G401.6 (cell line): ENCODE data around the gene ZNF737.
"Not testable (repeated sequence)": the region's sequence is repeated elsewhere in the genome, so short reads cannot be mapped to it uniquely, and the experiment has no call there.

Experiments used
- FAIRE-seq: peaks from 2 replicates; lab custom pipeline; 2012; peaks lifted over from hg19 to GRCh38; lab: Jason Lieb, UNC

The ZNF737 gene

GRCh38 chr19:20565321-20566018 is at the start of gene ZNF737:
Gene ZNF737, minus strand, starts transcription at chr19:20565781. Its CDS starts 141 bp downstream, at chr19:20565640.
- no peak for FAIRE-seq

DNA sequence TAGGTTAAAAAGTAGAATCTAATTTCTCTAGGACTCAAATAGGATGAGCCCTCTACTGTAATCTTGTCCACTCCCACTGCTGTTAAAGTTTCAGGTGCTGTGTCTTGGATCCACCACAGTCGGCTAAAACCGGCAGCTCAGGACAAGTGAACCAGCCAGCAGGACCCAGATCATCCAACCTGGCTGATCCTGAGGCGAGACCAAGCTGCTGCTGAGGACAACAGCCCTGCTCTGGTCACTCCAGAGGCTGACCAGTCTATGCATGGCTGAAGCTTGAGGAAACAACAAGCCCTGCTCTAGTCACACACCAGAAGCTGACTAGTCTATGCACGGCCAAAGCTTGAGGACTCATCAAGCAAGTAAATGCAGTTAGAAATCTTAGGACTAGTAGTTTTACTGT is 49.4 kb upstream of the ZNF737 start:
- FAIRE-seq: not testable (repeated sequence)

DNA sequence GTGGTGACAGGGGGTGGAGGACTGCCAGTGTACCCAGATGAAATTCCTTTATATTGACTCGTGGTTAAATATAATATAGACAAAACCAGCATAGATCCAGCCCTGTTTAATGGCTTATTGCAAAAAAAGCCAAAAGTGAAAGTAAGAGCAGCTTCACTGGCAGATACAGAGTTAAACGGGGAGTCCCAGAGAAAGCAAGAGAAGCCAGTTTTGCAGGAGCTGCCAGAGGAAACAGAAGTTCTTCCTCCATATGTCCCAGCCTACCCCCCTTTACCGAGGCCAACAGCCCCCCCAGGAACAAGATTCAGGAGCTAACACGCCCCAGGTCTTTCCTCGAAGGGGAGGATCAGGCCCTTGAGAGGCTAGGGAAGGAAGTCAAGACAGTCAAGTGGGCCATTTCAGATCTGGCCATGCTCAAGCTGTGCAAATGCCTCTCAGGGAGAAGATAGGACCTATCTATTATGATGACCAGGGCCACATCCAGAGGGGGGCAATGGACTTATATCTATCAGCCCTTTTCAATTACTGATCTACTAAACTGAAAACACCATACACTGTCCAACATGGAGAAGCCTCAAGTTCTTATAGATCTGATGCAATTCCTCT is 47.2 kb upstream of the ZNF737 start:
- no peak for FAIRE-seq

DNA sequence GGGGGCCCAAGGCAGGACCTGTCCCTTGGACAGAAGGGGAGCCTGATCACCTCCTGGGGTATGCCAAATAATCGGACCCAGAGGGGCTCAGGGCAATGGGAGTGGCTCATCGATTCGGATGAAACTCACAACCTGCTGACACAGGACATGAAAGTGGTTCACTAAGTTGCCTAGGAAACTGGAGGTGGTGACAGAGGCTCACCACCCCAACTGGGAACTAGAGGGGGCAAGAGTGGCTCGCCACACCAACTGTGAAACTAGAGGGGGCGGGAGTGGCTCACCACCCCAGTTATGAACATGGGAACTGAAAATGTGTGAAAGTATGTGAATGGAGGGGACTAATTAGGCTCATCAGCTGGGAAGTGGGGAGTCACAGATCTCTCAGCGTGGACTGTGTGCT is 46.3 kb upstream of the ZNF737 start:
- FAIRE-seq: no peak

GRCh38 chr19:20607943-20608342 is 42.4 kb upstream of the ZNF737 start:
- FAIRE-seq: no peak

DNA sequence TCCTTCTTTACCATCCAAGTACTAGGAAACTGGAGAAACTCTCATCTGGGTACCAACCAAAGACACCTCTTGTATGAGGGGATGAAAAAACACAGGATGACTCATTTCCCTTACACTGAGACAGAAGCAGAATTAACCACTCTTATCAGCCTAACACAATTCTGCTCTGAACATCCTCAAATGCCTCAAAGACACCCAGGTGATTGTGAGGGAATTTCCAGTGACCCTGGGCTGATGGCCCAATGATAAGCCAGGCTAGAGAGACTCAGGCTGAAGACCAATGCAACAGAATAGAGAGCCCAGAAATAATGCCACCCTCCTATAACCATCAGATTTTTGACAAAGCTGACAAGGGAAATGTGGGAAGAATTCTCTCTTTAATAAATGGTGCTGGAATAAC is 7.0 kb downstream of the ZNF737 start:
- no peak for FAIRE-seq

- no peak for FAIRE-seq
These were observed 7.6 kb downstream of the ZNF737 start for GRCh38 chr19:20558011-20558410.

DNA sequence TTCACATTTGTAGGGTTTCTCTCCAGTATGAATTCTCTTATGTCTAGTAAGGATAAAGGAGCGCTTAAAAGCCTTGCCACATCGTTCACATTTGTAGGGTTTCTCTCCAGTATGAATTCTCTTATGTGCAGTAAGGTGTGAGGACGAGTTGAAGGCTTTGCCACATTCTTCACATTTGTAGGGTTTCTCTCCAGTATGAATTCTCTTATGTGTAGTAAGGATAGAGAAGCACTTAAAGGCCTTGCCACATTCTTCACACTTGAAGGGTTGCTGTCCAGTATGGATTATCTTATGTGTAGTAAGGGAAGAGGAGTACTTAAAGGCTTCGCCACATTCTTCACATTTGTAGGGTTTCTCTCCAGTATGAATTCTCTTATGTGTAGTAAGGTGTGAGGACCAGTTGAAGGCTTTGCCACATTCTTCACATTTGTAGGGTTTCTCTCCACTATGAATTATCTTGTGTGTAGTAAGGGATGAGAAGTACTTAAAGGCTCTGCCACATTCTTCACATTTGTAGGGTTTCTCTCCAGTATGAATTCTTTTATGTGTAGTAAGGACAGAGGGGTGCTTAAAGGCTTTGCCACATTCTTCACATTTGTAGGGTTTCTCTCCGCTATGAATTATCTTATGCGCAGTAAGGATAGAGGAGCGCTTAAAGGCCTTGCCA is 20.8 kb downstream of the ZNF737 start:
- not testable (repeated sequence) for FAIRE-seq

DNA sequence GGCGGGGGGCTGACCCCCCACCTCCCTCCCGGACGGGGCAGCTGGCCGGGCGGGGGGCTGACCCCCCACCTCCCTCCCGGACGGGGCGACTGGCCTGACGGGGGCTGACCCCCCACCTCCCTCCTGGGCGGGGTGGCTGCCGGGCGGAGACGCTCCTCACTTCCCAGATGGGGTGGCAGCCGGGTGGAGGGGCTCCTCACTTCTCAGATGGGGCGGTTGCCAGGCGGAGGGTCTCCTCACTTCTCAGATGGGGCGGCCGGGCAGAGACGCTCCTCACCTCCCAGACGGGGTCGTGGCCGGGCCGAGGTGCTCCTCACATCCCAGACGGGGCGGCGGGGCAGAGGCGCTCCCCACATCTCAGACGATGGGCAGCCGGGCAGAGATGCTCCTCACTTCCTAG is 35.3 kb downstream of the ZNF737 start:
- FAIRE-seq: not testable (repeated sequence)

DNA sequence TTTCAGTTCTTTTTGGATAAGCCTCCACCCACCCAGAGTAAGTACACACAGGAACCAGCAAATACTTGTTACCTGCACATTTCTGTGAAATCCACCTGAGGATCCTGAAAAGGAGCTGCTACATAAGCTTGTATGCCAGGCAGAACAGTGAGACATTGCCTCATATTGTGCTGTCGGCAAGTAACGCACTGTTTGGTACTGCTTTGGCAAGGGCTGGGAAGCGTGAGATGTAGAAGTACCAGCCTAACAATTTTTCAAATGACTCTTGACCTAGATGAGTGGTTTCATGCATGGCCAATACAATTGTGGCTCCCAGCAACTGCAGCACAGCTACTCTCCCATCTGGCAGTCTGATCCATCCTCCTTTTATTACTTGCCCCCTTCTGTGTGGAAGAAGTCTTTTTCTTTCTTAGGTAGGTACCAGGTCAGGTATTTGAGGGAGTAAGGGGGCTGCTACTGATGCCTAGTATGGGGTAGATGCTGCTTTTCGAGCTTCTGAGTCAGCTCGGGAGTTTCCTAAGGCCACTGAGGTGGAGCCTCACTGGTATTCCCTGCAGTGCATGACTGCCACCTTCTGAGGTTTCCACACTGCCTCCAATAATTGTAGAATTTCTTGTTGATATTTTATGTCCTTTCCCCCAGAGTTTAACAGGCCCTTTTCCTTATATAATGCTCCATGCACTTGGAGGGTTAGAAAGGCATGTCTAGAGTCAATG is 52.2 kb downstream of the ZNF737 start:
- FAIRE-seq: no peak

GRCh38 chr19:20503476-20503875 is 62.1 kb downstream of the ZNF737 start:
- FAIRE-seq: no peak
